Lower leg skin (tissue), 3 donors: ENCODE data around the gene RHCG.

Source experiments
- CTCF ChIP-seq, 3 donors: fragments of 450-650 bp; IDR thresholded peaks; one replicate each; pipeline ENCODE4 v1.5.1; 2016; ENCODE audit warnings: antibody characterized with exemption in 3 of 3, mild to moderate bottlenecking in 3 of 3, moderate library complexity in 2 of 3
- POLR2A ChIP-seq, 2 donors: fragments of 450-650 bp; IDR thresholded peaks; one replicate each; pipeline ENCODE4 v1.6.1; 2016 to 2017; ENCODE audit warnings: antibody characterized with exemption in 2 of 2, mild to moderate bottlenecking in 1 of 2, moderate library complexity in 1 of 2

GRCh38 chr15:89469426-89470096 is 26.8 kb downstream of the RHCG start:
- TF ChIP-seq CTCF (IDR thresholded peaks at IDR 0.05) (no peak), POLR2A (IDR thresholded peaks at IDR 0.05) (no peak)
